Tibial artery (tissue), 4 donors: ENCODE results near the gene IL4I1.

Experiments
- DNase-seq, 2 donors: peaks; one replicate each; pipeline ENCODE4 v3.0.0-alpha.2; 2019
- H3K27ac ChIP-seq, 2 donors: fragments of 200-600 bp; sonication (generic) in 1 of 2; 1 replicate in 1 of 2; 2 replicates in 1 of 2; pipeline ENCODE4 v1.5.1; 2018 to 2019; ENCODE audit warnings: mild to moderate bottlenecking in 1 of 2
- H3K27me3 ChIP-seq, 2 donors: fragments of 200-600 bp; sonication (generic) in 1 of 2; one replicate each; pipeline versions ENCODE4 v1.5.1 to v1.6.0; 2016 to 2019
- H3K36me3 ChIP-seq, 3 donors: fragments of 200-600 bp; sonication (generic) in 2 of 3; one replicate each; pipeline ENCODE4 v1.5.1; 2016 to 2019; ENCODE audit warnings: mild to moderate bottlenecking in 2 of 3
- H3K4me1 ChIP-seq, 4 donors: fragments of 200-600 bp; sonication (generic) in 2 of 4; 1 replicate in 3 of 4; 2 replicates in 1 of 4; pipeline ENCODE4 v1.5.1; 2016 to 2019
- H3K4me3 ChIP-seq, 2 donors: fragments of 200-600 bp; sonication (generic) in 1 of 2; 1 replicate in 1 of 2; 2 replicates in 1 of 2; pipeline ENCODE4 v1.5.1; 2018 to 2019; ENCODE audit warnings: mild to moderate bottlenecking in 2 of 2
- H3K9me3 ChIP-seq, 3 donors: fragments of 200-600 bp; sonication (generic) in 1 of 3; one replicate each; pipeline ENCODE4 v1.5.1; 2016 to 2019
- intact Hi-C: fragments of 100-400 bp; cut with DNase I; formaldehyde crosslinking; loops from one replicate; pipeline ENCODE4 v1.15.0; 2023; ENCODE audit warnings: low total_unique reads
- TF ChIP-seq, protein P1 (sequence below), 2 experiments: fragments of 200-600 bp in 1 of 2; fragments of 450-650 bp in 1 of 2; IDR thresholded peaks; one replicate each; pipeline ENCODE4 v1.5.1; 2017 to 2019; ENCODE audit warnings: antibody characterized with exemption in 2 of 2, mild to moderate bottlenecking in 1 of 2, moderate library complexity in 1 of 2

Gene IL4I1

DNA sequence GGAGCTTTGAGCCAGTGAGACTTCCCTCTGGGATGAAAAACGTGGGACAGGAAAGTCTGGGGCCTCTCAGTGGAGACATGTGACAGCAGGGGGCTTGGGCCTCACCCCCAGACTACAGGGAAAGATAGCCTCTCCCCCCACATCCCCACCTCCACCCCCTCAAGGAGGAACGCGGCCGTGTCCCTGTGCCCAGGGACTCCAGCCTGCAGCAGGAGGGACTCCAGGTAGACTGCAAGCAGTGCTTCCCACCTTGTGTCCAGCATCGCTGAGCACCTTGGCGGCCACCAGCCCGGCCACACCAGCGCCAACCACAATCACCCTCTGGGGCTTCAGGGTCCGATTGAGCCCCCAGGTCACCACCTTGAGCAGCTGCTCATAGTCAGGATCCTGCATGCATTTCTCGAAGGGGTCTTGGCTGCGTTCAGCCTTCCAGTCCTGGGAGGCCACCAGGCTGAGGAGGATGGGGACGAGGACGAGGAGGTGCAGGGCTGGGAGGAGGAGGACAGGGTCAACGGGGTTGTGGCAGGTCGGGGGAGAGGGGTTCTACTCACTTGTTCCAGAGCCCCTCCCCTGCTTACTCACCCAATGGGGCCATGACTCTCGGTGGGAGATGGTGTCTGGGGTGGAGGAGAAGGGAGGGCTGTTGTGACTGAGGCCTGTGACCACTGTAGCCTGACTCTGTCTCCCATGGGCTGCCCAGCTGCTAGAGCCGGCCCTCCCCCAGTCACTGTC, 955 bp downstream of the IL4I1 start:
- Histone ChIP-seq H3K27ac (no peak overlapping the region), H3K4me1 (peaks cover 0 to 7% (median 2%) of the 10 kb centered on the region in 4 donors), H3K27me3 (peaks cover 0 to 32% of the 10 kb centered on the region in 2 donors), H3K4me3 (no peak overlapping the region), H3K9me3 (no peaks in the 10 kb centered on the region), H3K36me3 (no peaks in the 10 kb centered on the region)
- TF ChIP-seq, protein P1, sequence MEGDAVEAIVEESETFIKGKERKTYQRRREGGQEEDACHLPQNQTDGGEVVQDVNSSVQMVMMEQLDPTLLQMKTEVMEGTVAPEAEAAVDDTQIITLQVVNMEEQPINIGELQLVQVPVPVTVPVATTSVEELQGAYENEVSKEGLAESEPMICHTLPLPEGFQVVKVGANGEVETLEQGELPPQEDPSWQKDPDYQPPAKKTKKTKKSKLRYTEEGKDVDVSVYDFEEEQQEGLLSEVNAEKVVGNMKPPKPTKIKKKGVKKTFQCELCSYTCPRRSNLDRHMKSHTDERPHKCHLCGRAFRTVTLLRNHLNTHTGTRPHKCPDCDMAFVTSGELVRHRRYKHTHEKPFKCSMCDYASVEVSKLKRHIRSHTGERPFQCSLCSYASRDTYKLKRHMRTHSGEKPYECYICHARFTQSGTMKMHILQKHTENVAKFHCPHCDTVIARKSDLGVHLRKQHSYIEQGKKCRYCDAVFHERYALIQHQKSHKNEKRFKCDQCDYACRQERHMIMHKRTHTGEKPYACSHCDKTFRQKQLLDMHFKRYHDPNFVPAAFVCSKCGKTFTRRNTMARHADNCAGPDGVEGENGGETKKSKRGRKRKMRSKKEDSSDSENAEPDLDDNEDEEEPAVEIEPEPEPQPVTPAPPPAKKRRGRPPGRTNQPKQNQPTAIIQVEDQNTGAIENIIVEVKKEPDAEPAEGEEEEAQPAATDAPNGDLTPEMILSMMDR (IDR thresholded peaks at IDR 0.05), result no peak
- intact Hi-C loops, result no loop called here
- no peak for DNase-seq

DNA sequence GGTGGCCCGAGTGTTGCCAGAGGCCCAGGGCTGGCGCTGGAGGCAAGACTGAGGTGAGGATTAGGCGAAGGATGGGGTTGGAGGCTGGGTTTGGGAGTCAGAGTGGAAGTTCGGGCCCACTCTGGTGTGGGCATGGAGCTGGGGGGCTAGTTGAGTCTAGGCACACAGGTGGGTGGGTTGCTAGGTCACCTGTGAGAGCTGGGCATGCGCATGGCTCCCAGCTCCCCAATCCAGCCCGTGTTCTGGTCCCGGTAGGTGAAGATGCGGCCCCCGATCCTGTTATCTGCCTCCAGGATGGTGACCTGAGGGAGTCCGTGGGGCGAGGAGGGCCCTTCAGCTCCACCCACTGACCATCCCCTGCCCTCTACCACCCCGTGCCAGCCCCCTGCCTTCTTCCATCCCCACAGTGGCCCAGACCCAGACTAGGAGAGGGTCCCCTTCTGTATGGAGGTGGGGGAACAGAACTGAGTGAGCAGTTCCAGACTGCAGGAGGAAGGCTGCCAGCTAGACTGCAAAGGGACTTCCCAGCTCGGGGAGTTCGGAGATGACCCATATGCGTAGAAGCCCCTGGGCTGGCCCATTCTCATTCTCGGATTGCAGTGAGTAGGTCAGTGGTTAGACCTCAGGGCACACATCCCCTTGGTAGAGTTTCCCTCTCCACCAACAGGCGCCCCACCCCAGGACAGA, 1.7 kb downstream of the IL4I1 start:
- Histone ChIP-seq H3K27me3 (peaks cover 0 to 39% of the 10 kb centered on the region in 2 donors), H3K4me1 (peaks cover 0 to 14% (median 8%) of the 10 kb centered on the region in 4 donors), H3K9me3 (no peaks in the 10 kb centered on the region), H3K27ac (no peak overlapping the region), H3K4me3 (no peak overlapping the region), H3K36me3 (no peaks in the 10 kb centered on the region)
- DNase-seq, result no peak
- intact Hi-C loops, result no loop called here
- TF ChIP-seq, protein P1 (IDR thresholded peaks at IDR 0.05), result no peak

DNA sequence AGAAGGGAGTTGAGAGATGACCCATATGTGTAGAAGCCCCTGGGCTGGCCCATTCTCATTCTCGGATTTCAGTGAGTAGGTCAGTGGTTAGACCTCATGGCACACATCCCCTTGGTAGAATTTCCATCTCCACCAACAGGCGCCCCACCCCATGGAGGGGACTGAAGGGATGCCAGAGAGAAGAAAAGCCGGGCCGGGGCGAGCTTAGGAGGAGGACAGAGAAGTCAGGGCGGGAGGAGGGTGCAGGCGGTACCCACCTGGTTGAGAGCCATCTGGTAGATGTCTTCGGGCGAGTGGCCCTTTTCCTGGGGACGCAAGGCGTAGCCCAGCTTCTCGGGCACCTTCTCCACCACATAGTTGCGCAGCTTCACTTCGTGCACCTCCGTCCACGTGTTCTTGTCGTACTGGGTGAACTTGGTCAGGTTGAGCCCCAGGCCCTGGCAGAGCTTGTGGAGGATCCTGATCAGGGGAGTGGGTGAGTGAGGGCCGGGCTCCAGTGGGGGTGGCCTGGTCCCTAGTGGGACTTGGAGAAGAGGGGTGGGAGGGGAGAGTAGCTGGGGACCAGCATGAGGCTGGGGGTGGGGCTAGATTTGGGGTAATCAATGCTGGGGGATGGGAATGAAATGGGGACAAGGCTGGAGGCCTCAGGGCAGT, 2.5 kb downstream of the IL4I1 start:
- no peak for DNase-seq
- Histone ChIP-seq H3K9me3 (no peaks in the 10 kb centered on the region), H3K4me3 (no peak overlapping the region), H3K27me3 (peaks cover 0 to 43% of the 10 kb centered on the region in 2 donors), H3K27ac (no peak overlapping the region), H3K4me1 (peaks cover 0 to 18% (median 13%) of the 10 kb centered on the region in 4 donors), H3K36me3 (peaks cover 0 to 1% (median 0%) of the 10 kb centered on the region in 3 donors)
- TF ChIP-seq, protein P1 (IDR thresholded peaks at IDR 0.05), result no peak
- intact Hi-C loops, result no loop called here

DNA sequence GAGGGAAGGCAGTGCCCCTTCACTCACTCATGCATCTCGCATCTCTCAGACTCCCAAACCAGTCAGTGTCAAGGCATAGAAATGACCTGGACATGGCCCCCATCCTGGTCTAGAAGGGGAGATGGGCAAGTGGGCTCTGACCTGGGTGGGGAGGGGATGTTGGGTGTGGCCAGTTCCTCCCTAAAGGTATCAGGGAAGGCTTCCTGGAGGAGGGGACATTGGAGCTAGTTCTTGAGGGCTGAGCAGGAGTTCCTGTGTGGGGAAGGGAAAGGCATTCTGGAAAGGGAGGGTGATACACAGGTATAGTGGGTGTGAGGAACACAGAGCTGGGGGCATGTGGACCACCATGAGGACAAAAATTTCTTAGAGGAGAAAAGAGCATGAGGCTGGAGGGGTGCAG, 4.0 kb downstream of the IL4I1 start:
- intact Hi-C loops, result no loop called here
- H3K36me3 ChIP-seq, result peaks cover 0 to 15% (median 9%) of the 10 kb centered on the region in 3 donors

DNA sequence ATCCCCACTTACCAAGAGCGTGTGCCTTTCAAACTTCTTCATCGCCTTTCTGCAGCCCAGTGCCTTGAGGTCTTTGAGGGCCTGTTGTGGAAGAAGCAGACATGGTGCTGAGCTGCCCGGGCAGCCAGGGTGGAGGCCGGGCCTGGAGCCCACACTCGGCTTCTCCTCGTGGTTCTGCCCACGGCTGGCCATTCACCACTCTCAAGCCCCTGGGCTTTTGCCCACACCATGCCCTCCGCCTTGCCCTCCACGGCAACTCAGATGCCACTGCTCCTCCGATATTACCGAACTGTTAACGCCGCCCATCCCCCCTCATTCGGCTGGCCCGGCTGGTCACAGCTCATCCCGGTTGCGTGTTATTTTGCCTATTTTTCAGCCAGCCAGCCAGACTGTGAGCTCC, 5.3 kb downstream of the IL4I1 start:
- intact Hi-C loops, result no loop called here
- Histone ChIP-seq H3K4me1 (peaks cover 0 to 15% (median 11%) of the 10 kb centered on the region in 4 donors), H3K9me3 (no peaks in the 10 kb centered on the region), H3K27ac (no peak overlapping the region), H3K27me3 (peaks cover 0 to 33% of the 10 kb centered on the region in 2 donors), H3K4me3 (no peak overlapping the region), H3K36me3 (peaks cover 0 to 29% (median 20%) of the 10 kb centered on the region in 3 donors)
- TF ChIP-seq, protein P1 (IDR thresholded peaks at IDR 0.05), result no peak
- DNase-seq, result no peak

More for the DNA sequence above, 4.0 kb downstream of the IL4I1 start:
- Histone ChIP-seq H3K4me1 (peaks cover 0 to 18% (median 13%) of the 10 kb centered on the region in 4 donors), H3K4me3 (no peak overlapping the region), H3K9me3 (no peaks in the 10 kb centered on the region), H3K27me3 (peaks cover 0 to 37% of the 10 kb centered on the region in 2 donors), H3K27ac (no peak overlapping the region)
- no peak for DNase-seq
- TF ChIP-seq, protein P1 (IDR thresholded peaks at IDR 0.05), result no peak
